ENCODE measurements around the gene ACSF2. TPM values are rescaled to one million over a fixed set of nuclear protein-coding genes. Genes with fewer than 3 reads are reported as not detected.

Gene ACSF2
- polyA plus RNA-seq, 1 donor from 2014 or later: not detected

- Histone ChIP-seq H3K79me2 (replicated peaks; ENCODE audit: insufficient read depth, low read length) (no peaks in the 10 kb centered on the region), H3K27me3 (ENCODE audit: insufficient read depth, low read depth, low read length) (no peaks in the 10 kb centered on the region), H3K4me2 (ENCODE audit: low read length) (no peak overlapping the region), H3K9me2 (ENCODE audit: insufficient read depth, low read length) (no peaks in the 10 kb centered on the region), H2AFZ (ENCODE audit: low read depth, low read length) (no peak overlapping the region), H3K36me3 (ENCODE audit: insufficient read depth, low read length) (no peaks in the 10 kb centered on the region), H4K20me1 (ENCODE audit: insufficient read depth) (no peaks in the 10 kb centered on the region), H3K9ac (ENCODE audit: low read length) (no peak overlapping the region), H3K27ac (ENCODE audit: low read length) (no peak overlapping the region), H3F3A (ENCODE audit: insufficient read depth, low read length, poor library complexity, severe bottlenecking) (no peaks in the 10 kb centered on the region), H3K4me3 (ENCODE audit: low read length) (no peak overlapping the region), H3K9me3 (ENCODE audit: low read length) (no peaks in the 10 kb centered on the region)
- TF ChIP-seq RAD21 (conservative IDR thresholded peaks at IDR 0.05) (no peak), CTCF (IDR thresholded peaks at IDR 0.05; ENCODE audit: poor library complexity, severe bottlenecking) (no peak), TAF1 (IDR thresholded peaks at IDR 0.05; ENCODE audit: low read depth) (no peak), EP300 (conservative IDR thresholded peaks at IDR 0.05; ENCODE audit: poor library complexity, severe bottlenecking) (no peak), REST (IDR thresholded peaks at IDR 0.05; ENCODE audit: borderline replicate concordance) (no peak), EZH2 (IDR thresholded peaks at IDR 0.05; ENCODE audit: borderline replicate concordance, insufficient read depth, low read length, poor library complexity, severe bottlenecking) (no peak), MXI1 (conservative IDR thresholded peaks at IDR 0.05; ENCODE audit: poor library complexity, severe bottlenecking) (no peak), SMC3 (conservative IDR thresholded peaks at IDR 0.05; ENCODE audit: poor library complexity) (no peak), POLR2AphosphoS5 (IDR thresholded peaks at IDR 0.05) (no peak)
Measured at GRCh38 chr17:50518384-50519023, 92.5 kb downstream of the ACSF2 start.

- Histone ChIP-seq H3K36me3 (ENCODE audit: insufficient read depth, low read length) (no peaks in the 10 kb centered on the region), H2AFZ (ENCODE audit: low read depth, low read length) (no peak overlapping the region), H3F3A (ENCODE audit: insufficient read depth, low read length, poor library complexity, severe bottlenecking) (no peaks in the 10 kb centered on the region), H3K79me2 (replicated peaks; ENCODE audit: insufficient read depth, low read length) (no peaks in the 10 kb centered on the region), H3K27me3 (ENCODE audit: insufficient read depth, low read depth, low read length) (no peaks in the 10 kb centered on the region), H3K9me3 (ENCODE audit: low read length) (no peaks in the 10 kb centered on the region), H3K4me3 (ENCODE audit: low read length) (no peak overlapping the region), H3K9me2 (ENCODE audit: insufficient read depth, low read length) (no peaks in the 10 kb centered on the region), H3K27ac (ENCODE audit: low read length) (no peak overlapping the region), H4K20me1 (ENCODE audit: insufficient read depth) (no peaks in the 10 kb centered on the region), H3K4me2 (ENCODE audit: low read length) (no peak overlapping the region), H3K9ac (ENCODE audit: low read length) (no peak overlapping the region)
- TF ChIP-seq POLR2AphosphoS5 (IDR thresholded peaks at IDR 0.05) (no peak), MXI1 (conservative IDR thresholded peaks at IDR 0.05; ENCODE audit: poor library complexity, severe bottlenecking) (no peak), RAD21 (conservative IDR thresholded peaks at IDR 0.05) (no peak), EP300 (conservative IDR thresholded peaks at IDR 0.05; ENCODE audit: poor library complexity, severe bottlenecking) (no peak), SMC3 (conservative IDR thresholded peaks at IDR 0.05; ENCODE audit: poor library complexity) (no peak), REST (IDR thresholded peaks at IDR 0.05; ENCODE audit: borderline replicate concordance) (no peak), TAF1 (IDR thresholded peaks at IDR 0.05; ENCODE audit: low read depth) (no peak), CTCF (IDR thresholded peaks at IDR 0.05; ENCODE audit: poor library complexity, severe bottlenecking) (no peak), EZH2 (IDR thresholded peaks at IDR 0.05; ENCODE audit: borderline replicate concordance, insufficient read depth, low read length, poor library complexity, severe bottlenecking) (no peak)
Measured at GRCh38 chr17:50519141-50519834, 93.3 kb downstream of the ACSF2 start.

All from neural cell (in vitro differentiated cells).